Esophagus (tissue), 2 donors: ENCODE data around the gene OXT. TPM values are rescaled to one million over a fixed set of nuclear protein-coding genes. Genes with fewer than 3 reads are reported as not detected.
"Not testable (repeated sequence)": the region's sequence is repeated elsewhere in the genome, so short reads cannot be mapped to it uniquely, and the experiment has no call there.

Experiments used
- H3K27ac ChIP-seq, 2 donors: one replicate each; pipeline ENCODE4 v1.5.1; 2013; ENCODE audit warnings: low read depth in 2 of 2, mild to moderate bottlenecking in 2 of 2, inconsistent platforms in 1 of 2, low read length in 1 of 2, moderate library complexity in 1 of 2
- H3K27me3 ChIP-seq, 2 donors: one replicate each; pipeline ENCODE4 v1.6.1; 2013; ENCODE audit warnings: low read length in 2 of 2, control low read depth in 1 of 2, mild to moderate bottlenecking in 1 of 2; ENCODE audit not compliant: insufficient read depth in 2 of 2, control insufficient read depth in 1 of 2
- H3K36me3 ChIP-seq, 2 donors: one replicate each; pipeline ENCODE4 v1.6.1; 2013; ENCODE audit warnings: low read length in 1 of 2; ENCODE audit not compliant: control insufficient read depth in 2 of 2, insufficient read depth in 2 of 2
- H3K4me1 ChIP-seq, 2 donors: one replicate each; pipeline ENCODE4 v1.6.1; 2013; ENCODE audit warnings: low read length in 1 of 2; ENCODE audit not compliant: control insufficient read depth in 2 of 2, insufficient read depth in 2 of 2
- H3K4me3 ChIP-seq, 2 donors: one replicate each; pipeline ENCODE4 v1.5.1; 2013; ENCODE audit warnings: low read length in 2 of 2, mild to moderate bottlenecking in 2 of 2, low read depth in 1 of 2, moderate library complexity in 1 of 2
- H3K9me3 ChIP-seq, 2 donors: one replicate each; pipeline ENCODE4 v1.6.1; 2013; ENCODE audit warnings: mild to moderate bottlenecking in 2 of 2, low read depth in 1 of 2, low read length in 1 of 2, moderate library complexity in 1 of 2; ENCODE audit not compliant: control insufficient read depth in 2 of 2, insufficient read depth in 1 of 2
- WGBS, 2 donors: extraction: QIAGEN DNeasy Blood & Tissue Kit; methylation state at CpG; one replicate each; pipeline ENCODE4 v1.1.7; 2013; 5-methylcytosine and 5-hydroxymethylcytosine counted together
- polyA plus RNA-seq, 2 donors: library from polyadenylated mRNA; stranded (reverse); fragments of 200-250 nt; gene quantifications; one replicate each; pipeline ENCODE4 v1.2.3, GENCODE V29; 2013
- donor health status: healthy with polysubstance abuse.
- donor health status: Bipolar disorder and iron deficiency.

The OXT gene
- polyA plus RNA-seq, 2 donors: 0.13 TPM; not detected in 1

- Histone ChIP-seq H3K27me3 (no peaks in the 10 kb centered on the region), H3K4me1 (peaks cover 0 to 2% of the 10 kb centered on the region in 2 donors), H3K4me3 (no peak overlapping the region), H3K36me3 (peaks cover 4 to 24% of the 10 kb centered on the region in 2 donors), H3K9me3 (no peaks in the 10 kb centered on the region), H3K27ac (no peak overlapping the region)
- WGBS, 2 donors: 90 to 93% methylated on average over 23 of the region's 23 CpGs
Observed at GRCh38 chr20:3109350-3110302, 38.2 kb downstream of the OXT start.

DNA sequence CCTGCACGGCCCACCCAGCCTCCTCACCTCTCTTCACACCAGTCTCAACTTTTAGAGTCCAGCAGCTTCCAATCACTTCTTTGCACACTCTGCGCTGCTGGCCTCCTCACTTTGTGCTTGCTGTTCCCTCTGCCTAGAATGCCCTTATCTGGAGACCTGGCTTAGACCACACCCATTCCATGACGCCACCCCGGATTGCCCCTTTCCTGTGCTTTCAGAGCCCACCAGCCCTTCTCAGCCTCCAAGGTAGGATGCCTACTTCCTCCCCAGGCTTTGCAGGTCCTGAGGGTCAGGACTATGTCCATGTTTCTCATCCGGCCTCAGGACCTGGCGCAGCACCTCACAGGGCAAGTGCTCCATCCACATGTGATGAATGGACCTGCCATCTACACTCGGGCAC lies 40.1 kb downstream of the OXT start:
- no peak overlapping the region for H3K27ac ChIP-seq
- no peak overlapping the region for H3K4me3 ChIP-seq
- H3K27me3 ChIP-seq: no peaks in the 10 kb centered on the region
- peaks cover 4 to 23% of the 10 kb centered on the region in 2 donors for H3K36me3 ChIP-seq
- H3K4me1 ChIP-seq: peaks cover 0 to 2% of the 10 kb centered on the region in 2 donors
- H3K9me3 ChIP-seq: peaks cover 0 to 2% of the 10 kb centered on the region in 2 donors
- 90 to 91% methylated on average over 7 of the region's 7 CpGs for WGBS, 2 donors

DNA sequence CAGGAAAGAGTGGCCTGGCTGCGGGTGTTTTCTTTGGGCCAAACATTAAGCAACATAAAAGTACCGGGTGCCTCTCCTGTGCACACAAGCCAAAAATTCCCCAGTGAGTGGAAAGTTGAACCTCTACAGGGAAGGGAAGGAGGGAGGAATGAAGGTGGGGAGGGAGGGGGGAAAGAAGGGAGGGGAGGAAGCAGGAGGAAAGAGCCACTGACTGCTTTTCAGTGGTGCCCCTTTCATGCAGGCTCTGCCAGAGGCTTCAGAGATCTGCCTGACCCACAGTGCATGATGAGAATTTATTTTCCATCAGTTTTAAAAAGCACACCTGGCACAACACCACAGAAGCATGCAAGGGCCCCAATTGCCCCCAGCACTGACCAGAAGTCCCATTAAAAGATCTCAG lies 40.6 kb downstream of the OXT start:
- 79 to 87% methylated on average over 2 of the region's 2 CpGs for WGBS, 2 donors
- H3K36me3 ChIP-seq: peaks cover 4 to 21% of the 10 kb centered on the region in 2 donors
- H3K4me1 ChIP-seq: no peaks in the 10 kb centered on the region
- no peaks in the 10 kb centered on the region for H3K27me3 ChIP-seq
- no peak overlapping the region for H3K4me3 ChIP-seq
- H3K27ac ChIP-seq: no peak overlapping the region
- peaks cover 0 to 2% of the 10 kb centered on the region in 2 donors for H3K9me3 ChIP-seq

DNA sequence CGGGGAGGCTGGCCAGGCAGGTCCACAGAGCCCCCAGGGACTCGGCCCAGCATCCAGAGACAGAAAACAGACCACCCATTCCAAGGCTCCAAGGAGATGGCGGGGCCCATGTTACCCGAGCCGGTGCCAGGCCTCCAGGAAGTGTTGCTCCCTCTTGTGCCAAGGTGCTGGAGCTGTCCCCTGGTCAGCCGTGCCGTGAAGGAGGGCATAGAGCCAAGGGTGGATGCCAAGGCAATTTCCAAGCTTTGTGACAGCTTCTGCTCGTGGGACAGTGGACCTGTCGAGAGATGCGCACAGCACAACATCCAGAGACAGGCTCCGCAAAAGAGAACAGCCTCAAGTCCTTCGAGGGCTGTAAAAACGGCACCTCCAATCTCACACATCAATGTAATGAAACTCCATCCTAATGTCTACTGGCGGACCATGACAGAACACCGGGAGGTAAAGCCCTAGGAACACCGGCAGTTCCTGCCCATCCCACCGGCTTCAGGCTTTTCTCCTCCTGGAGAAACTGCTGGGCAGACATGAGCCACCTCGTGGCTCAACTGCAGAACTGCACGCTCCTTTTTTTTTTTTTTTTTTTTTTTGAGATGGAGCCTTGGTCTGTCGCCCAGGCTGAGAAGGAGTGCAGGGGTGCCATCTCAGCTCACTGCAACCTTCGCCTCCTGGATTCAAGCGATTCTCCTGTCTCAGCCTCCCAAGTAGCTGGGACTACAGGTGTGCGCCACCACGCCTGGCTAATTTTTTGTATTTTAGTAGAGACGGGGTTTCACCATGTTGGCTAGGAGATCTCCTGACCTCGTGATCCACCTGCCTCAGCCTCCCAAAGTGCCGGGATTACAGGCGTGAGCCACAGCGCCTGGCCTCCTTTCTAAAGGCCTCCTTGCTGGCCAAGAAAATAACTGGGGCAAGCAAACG lies 44.0 kb downstream of the OXT start:
- WGBS, 2 donors: 52 to 53% methylated on average over 30 of the region's 30 CpGs
- Histone ChIP-seq H3K4me3 (no peak overlapping the region), H3K27ac (no peak overlapping the region), H3K36me3 (peaks cover 0 to 9% of the 10 kb centered on the region in 2 donors), H3K9me3 (peaks cover 0 to 2% of the 10 kb centered on the region in 2 donors), H3K4me1 (no peaks in the 10 kb centered on the region), H3K27me3 (no peaks in the 10 kb centered on the region)

- peaks cover 0 to 2% of the 10 kb centered on the region in 2 donors for H3K9me3 ChIP-seq
- peaks cover under 1 to 7% of the 10 kb centered on the region in 2 donors for H3K36me3 ChIP-seq
- 83 to 84% methylated on average over 4 of the region's 4 CpGs for WGBS, 2 donors
- H3K4me1 ChIP-seq: no peaks in the 10 kb centered on the region
- no peak overlapping the region for H3K27ac ChIP-seq
- H3K27me3 ChIP-seq: no peaks in the 10 kb centered on the region
- no peak overlapping the region for H3K4me3 ChIP-seq
Observed at GRCh38 chr20:3116341-3116740, 44.9 kb downstream of the OXT start.

DNA sequence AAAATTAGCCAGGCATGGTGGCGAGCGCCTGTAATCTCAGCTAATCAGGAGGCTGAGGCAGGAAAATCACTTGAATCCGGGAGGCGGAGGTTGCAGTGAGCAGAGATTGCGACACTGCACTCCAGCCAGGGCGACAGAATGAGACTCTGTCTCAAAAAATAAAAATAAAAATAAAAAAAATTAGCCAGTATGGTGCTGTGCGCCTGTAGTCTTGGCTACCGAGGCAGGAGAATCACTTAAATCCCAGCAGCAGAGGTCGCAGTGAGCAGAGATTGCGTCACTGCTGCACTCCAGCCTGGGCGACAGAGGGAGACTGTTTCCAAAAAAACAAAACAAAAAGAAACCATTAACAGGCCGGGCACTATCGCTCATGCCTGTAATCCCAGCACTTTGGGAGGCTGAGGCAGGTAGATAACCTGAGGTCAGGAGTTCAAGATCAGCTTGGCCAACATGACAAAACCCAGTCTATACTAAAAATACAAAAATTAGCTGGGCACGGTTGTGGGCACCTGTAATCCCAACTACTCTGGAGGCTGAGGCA lies 46.5 kb downstream of the OXT start:
- H3K9me3 ChIP-seq, H3K27ac ChIP-seq, H3K27me3 ChIP-seq, H3K4me1 ChIP-seq, H3K4me3 ChIP-seq: not testable (repeated sequence)
- H3K36me3 ChIP-seq: peaks cover 3 to 20% of the 10 kb centered on the region in 2 donors
- 68 to 69% methylated on average over 14 of the region's 14 CpGs for WGBS, 2 donors

DNA sequence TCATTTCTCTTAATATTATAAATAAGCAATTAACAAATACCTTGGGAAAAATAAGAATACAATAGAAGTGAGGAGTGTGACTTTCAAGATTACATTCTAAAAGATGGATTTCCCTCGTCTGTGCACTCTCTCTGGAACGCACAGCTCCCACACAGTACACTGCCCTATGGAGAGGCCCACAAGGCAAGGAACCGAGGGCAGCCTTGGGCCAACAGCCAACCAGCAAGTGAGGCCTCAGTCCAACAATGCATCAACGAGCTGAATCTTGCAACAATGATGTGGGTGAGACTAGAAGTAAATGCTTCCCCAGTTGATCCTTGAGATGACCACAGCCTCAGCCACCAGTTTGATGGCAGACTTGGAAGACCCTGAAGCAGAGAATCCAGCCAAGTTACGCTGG lies 47.6 kb downstream of the OXT start:
- peaks cover 3 to 17% of the 10 kb centered on the region in 2 donors for H3K36me3 ChIP-seq
- no peak overlapping the region for H3K27ac ChIP-seq

DNA sequence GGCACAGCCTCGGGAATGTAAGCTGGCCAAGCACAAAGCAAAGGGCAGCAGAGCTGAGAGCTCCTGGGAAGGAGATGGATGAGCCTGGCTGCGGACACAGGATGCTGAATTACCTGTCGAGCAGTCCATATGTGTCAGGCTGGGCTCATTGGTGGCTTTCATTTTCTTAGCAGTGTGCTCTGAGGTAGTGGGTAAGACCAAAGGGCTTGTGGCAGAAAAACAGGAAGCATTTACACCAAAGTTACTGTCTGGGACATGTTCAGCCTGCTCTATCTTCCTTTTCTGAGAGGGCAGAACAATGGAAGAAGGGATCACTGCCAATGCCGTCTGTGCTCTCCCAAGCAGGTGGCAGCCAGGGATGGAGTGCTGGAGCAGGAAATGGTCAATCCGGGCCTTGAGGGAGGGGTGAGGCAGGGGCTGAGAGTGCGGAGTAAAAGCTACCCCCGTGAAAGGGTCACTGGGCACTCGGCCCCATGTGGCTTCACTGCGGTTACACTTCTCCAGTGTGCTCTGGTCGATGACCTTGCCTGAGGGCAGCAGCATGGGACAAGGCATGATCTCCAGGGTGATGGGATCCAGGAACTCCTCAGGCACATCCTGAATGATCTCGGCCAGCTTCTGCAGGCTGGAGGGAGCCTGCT lies 50.0 kb downstream of the OXT start:
- WGBS, 2 donors: 73 to 77% methylated on average over 11 of the region's 11 CpGs
- Histone ChIP-seq H3K27ac (no peak overlapping the region), H3K4me1 (no peaks in the 10 kb centered on the region), H3K36me3 (peaks cover 3 to 17% of the 10 kb centered on the region in 2 donors), H3K4me3 (no peak overlapping the region), H3K27me3 (no peaks in the 10 kb centered on the region), H3K9me3 (peaks cover 0 to 2% of the 10 kb centered on the region in 2 donors)

More for the DNA sequence above, 47.6 kb downstream of the OXT start:
- H3K4me3 ChIP-seq: no peak overlapping the region
- H3K9me3 ChIP-seq: peaks cover 0 to 2% of the 10 kb centered on the region in 2 donors
- no peaks in the 10 kb centered on the region for H3K4me1 ChIP-seq
- no peaks in the 10 kb centered on the region for H3K27me3 ChIP-seq
- 66 to 70% methylated on average over 5 of the region's 5 CpGs for WGBS, 2 donors
